ENCODE data around the gene WWOX. TPM values are rescaled to one million over a fixed set of nuclear protein-coding genes. Genes with fewer than 3 reads are reported as not detected.
A peak's percentile ranks its signal among the peaks of the same experiment; 100 is the strongest.

The WWOX gene
- total and polyA plus RNA-seq, 2 of the 8 experiments (the other 6 are each of a cell fraction or from before 2014, with no cell fraction given), result 5.4 to 16.7 TPM

DNA sequence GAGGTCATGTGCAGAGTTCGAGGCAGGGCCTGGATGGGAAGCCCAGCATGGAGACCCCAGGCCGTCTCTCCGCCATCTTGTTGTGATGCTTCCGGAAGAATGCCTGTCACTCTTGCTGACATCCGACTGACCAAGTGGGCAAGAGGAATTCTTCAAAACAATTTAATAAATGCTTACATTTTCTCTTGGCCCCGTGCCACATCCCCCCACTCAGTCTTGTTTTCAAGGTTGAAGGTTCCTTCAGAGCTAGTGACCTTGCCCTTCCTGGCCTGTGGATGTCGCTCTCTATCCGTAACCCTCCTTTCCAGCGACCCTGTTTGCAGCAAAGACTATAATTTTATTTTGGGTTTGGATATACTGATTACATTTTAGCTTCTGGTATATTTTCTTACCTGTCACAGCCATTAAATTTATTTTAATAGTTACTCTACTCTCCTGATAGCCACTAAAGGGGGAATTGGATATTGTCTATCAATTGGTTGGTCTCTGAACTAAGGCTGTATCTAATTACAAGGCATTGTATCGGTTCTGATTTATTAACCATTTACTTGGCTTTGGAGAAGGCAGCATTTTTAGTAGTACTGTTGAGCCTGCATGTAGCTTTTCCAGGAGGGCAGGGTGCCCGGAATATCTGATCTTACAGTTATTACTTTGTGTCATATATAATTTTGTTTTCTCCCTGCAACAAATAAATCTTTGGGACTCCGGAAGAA is 264.5 kb downstream of the WWOX start:
- H2BK5ac ChIP-seq (ENCODE audit: low read depth, low read length), result no peak overlapping the region
- no peak overlapping the region for H3K4me3 ChIP-seq (ENCODE audit: extremely low read depth in 1 of 4, insufficient read depth in 2 of 4, low read depth in 3 of 4, low read length in 4 of 4)
- H4K8ac ChIP-seq (ENCODE audit: extremely low read depth, insufficient read depth, low read length), result no peak overlapping the region
- no peak overlapping the region for H3K4me2 ChIP-seq (ENCODE audit: insufficient read depth in 1 of 2, low read depth in 2 of 2, low read length in 2 of 2)
- H3K23ac ChIP-seq (ENCODE audit: insufficient read length), result no peak overlapping the region
- H3K9ac ChIP-seq (replicated peaks in 1 of 4; ENCODE audit: extremely low read depth in 1 of 4, low read depth in 3 of 4, low read length in 3 of 4), result no peak overlapping the region
- H2BK120ac ChIP-seq (replicated peaks; ENCODE audit: low read depth, low read length), result no peak overlapping the region
- 78% methylated on average over 12 of the region's 12 CpGs; no CpG with 5 or more reads in 1 of the 2 experiments for WGBS, 2 experiments (ENCODE audit: extremely low coverage in 1 of 2, insufficient coverage in 1 of 2, insufficient read length in 1 of 2, insufficient replicate concordance in 2 of 2, low coverage in 1 of 2, low lambda C conversion rate in 2 of 2, missing lambda C conversion rate in 1 of 2)
- H4K91ac ChIP-seq (replicated peaks; ENCODE audit: insufficient read length, low read length), result no peak overlapping the region
- no peak overlapping the region for H3K18ac ChIP-seq (ENCODE audit: extremely low read depth, low read length)
- H4K5ac ChIP-seq (ENCODE audit: insufficient read length, low read depth, low read length), result no peak overlapping the region
- H3K4ac ChIP-seq (replicated peaks; ENCODE audit: insufficient read length, low read depth, low read length), result no peak overlapping the region
- 0 out of 7 replicates have a peak, but pooled peaks cover 0 to 2% (median 0%) of the 10 kb centered on the region in 4 experiments for H3K4me1 ChIP-seq (replicated peaks in 1 of 4; ENCODE audit: control insufficient read depth in 3 of 4, insufficient read depth in 4 of 4, low read length in 3 of 4)
- H2BK20ac ChIP-seq (ENCODE audit: low read length), result no peak overlapping the region
- H3K36me3 ChIP-seq (ENCODE audit: control insufficient read depth in 2 of 4, insufficient read depth in 4 of 4, low read length in 3 of 4), result no peaks in the 10 kb centered on the region
- CTCF ChIA-PET (ENCODE audit: partially characterized antibody), result interaction anchor here (1.1 to 2.1 kb wide), 13 partner anchors 9 to 327 kb away, joined by 3 to 12 read pairs (median 4); no protein-coding TSS in a partner anchor
- POLR2A ChIA-PET (ENCODE audit: partially characterized antibody), result no interaction called here
- no peaks in the 10 kb centered on the region for H3K23me2 ChIP-seq (ENCODE audit: low read depth, low read length)
- no peaks in the 10 kb centered on the region for H3K79me1 ChIP-seq (ENCODE audit: low read depth, low read length)
- no peak overlapping the region for H2BK12ac ChIP-seq (ENCODE audit: low read depth, low read length)
- H2AFZ ChIP-seq (ENCODE audit: low read length), result no peak overlapping the region
- H3K56ac ChIP-seq (replicated peaks; ENCODE audit: insufficient read length, low read depth, low read length), result no peak overlapping the region
- no peak overlapping the region for H2BK15ac ChIP-seq (ENCODE audit: low read length)
- H3K79me2 ChIP-seq (ENCODE audit: control insufficient read depth in 1 of 2, insufficient read depth in 2 of 2, low read length in 2 of 2), result no peaks in the 10 kb centered on the region
- FAIRE-seq, result no peak
- no peak overlapping the region for H3K27ac ChIP-seq (ENCODE audit: low read depth, low read length)
- H4K20me1 ChIP-seq (replicated peaks in 1 of 2; ENCODE audit: control insufficient read depth in 1 of 2, insufficient read depth in 2 of 2, low read length in 2 of 2), result no peaks in the 10 kb centered on the region
- no peaks in the 10 kb centered on the region for H3K9me3 ChIP-seq (ENCODE audit: insufficient read depth in 2 of 2, low read depth in 1 of 2, low read length in 1 of 2)
- H2AK5ac ChIP-seq (ENCODE audit: low read depth, low read length), result no peak overlapping the region
- no peak overlapping the region for H3K14ac ChIP-seq (ENCODE audit: insufficient read length)
- H3K27me3 ChIP-seq (replicated peaks in 1 of 4; ENCODE audit: control insufficient read depth in 3 of 4, extremely low read depth in 1 of 4, insufficient read depth in 3 of 4, low read length in 3 of 4), result no peaks in the 10 kb centered on the region; a peak in 1 of 7 replicates
- no peak for DNase-seq (ENCODE audit: low read depth in 1 of 2, low spot score in 2 of 2)
- TF ChIP-seq SAP30 (IDR thresholded peaks at IDR 0.05; ENCODE audit: insufficient read depth, insufficient replicate concordance, low read length), result no peak
- TF ChIP-seq MAFK (IDR thresholded peaks at IDR 0.05; ENCODE audit: low read depth, low read length), result no peak
- peak; percentile 69 to 74 for TF ChIP-seq RAD21 (IDR thresholded peaks at IDR 0.05 in 1 of 2, conservative IDR thresholded peaks at IDR 0.05 in 1 of 2; ENCODE audit: low read depth in 2 of 2, low read length in 2 of 2)
- no peak for TF ChIP-seq SRF (IDR thresholded peaks at IDR 0.05; ENCODE audit: low read depth, low read length)
- TF ChIP-seq SP2 (IDR thresholded peaks at IDR 0.05; ENCODE audit: low read length), result no peak
- TF ChIP-seq, protein P1, sequence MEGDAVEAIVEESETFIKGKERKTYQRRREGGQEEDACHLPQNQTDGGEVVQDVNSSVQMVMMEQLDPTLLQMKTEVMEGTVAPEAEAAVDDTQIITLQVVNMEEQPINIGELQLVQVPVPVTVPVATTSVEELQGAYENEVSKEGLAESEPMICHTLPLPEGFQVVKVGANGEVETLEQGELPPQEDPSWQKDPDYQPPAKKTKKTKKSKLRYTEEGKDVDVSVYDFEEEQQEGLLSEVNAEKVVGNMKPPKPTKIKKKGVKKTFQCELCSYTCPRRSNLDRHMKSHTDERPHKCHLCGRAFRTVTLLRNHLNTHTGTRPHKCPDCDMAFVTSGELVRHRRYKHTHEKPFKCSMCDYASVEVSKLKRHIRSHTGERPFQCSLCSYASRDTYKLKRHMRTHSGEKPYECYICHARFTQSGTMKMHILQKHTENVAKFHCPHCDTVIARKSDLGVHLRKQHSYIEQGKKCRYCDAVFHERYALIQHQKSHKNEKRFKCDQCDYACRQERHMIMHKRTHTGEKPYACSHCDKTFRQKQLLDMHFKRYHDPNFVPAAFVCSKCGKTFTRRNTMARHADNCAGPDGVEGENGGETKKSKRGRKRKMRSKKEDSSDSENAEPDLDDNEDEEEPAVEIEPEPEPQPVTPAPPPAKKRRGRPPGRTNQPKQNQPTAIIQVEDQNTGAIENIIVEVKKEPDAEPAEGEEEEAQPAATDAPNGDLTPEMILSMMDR (IDR thresholded peaks at IDR 0.05; ENCODE audit: control extremely low read depth in 1 of 3, insufficient read depth in 1 of 3, low read depth in 1 of 3, low read length in 3 of 3), result peak; percentile 39 to 57 (median 48)

Data from H1 (cell line).